ENCODE measurements around the gene PACS2. TPM values are rescaled to one million over a fixed set of nuclear protein-coding genes. Genes with fewer than 3 reads are reported as not detected.
"Not testable (repeated sequence)": the region's sequence is repeated elsewhere in the genome, so short reads cannot be mapped to it uniquely, and the experiment has no call there.

PACS2 gene
- total RNA-seq, 1 experiment from 2014 or later = 62.0 TPM

DNA sequence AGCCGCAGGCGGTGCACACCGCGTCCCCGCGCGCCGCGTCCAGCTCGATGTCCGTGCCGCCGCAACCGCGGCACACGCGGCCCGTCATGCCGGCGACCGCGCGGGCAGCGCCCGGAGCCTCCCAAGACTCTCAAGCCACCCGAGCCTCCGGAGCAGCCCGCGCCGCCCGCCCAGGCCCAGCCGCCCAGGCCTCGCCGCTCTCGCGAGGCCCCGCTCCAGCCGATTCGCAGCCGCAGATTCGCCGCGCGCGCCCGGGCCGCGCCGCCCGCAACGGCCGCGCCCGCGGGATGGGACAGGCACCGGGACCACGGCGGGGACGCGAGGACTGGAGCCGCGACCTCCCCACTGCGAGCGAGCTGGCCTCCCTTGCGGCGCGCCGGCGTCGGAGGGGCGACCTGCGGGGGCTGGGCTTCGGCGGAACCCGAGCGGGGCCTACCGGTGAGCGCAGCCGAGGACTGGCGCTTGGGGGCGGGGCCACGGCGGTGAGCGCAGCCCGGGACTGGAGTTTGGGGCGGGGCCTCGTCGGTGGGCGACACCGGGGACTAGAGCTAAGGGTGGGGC, 13.9 kb upstream of the PACS2 start, which contains the start of gene BRF1:
TSS of gene BRF1 (minus strand) at position 460 of the 561 bp plus-strand sequence. CDS start at position 88, 372 bp downstream.
- peak within 1 kb of the TSS; percentile 95 for H3K4me2 ChIP-seq (ENCODE audit: low read length)
- H3K4me1 ChIP-seq (ENCODE audit: insufficient read depth, low read length) = no peaks in the 10 kb centered on the region
- H3F3A ChIP-seq (ENCODE audit: low read length, unreplicated experiment) = no peaks in the 10 kb centered on the region
- H3K27ac ChIP-seq (ENCODE audit: low read length) = peak within 1 kb of the TSS; percentile 71
- BruUV-seq (replicated peaks) = no TSS peak
- ChIA-PET CTCF (interaction anchor here (0.9 kb wide), 2 partner anchors 51 to 209 kb away, joined by 4 to 8 read pairs; no protein-coding TSS in a partner anchor), POLR2A (ENCODE audit: unreplicated experiment) (interaction anchor here (0.6 kb wide), 2 partner anchors 14 to 167 kb away, joined by 4 to 9 read pairs; partner anchors contain the start of gene PACS2)
- peaks cover 48% of the 10 kb centered on the region for H3K79me2 ChIP-seq (ENCODE audit: low read length)
- H4K20me1 ChIP-seq (ENCODE audit: low read length) = peaks cover 9% of the 10 kb centered on the region; the same call in 1 of the 2 replicates
- no peaks in the 10 kb centered on the region for H3K9me2 ChIP-seq (replicated peaks; ENCODE audit: low read length)
- DNase-seq = peak; percentile 84
- H3K9me3 ChIP-seq (ENCODE audit: low read length) = no peaks in the 10 kb centered on the region
- TF ChIP-seq EZH2 (IDR thresholded peaks at IDR 0.05; ENCODE audit: low read length, unreplicated experiment) (no peak), EZH2phosphoT487 (IDR thresholded peaks at IDR 0.05; ENCODE audit: borderline replicate concordance, low read length) (no peak), CTCF (conservative IDR thresholded peaks at IDR 0.05; ENCODE audit: low read depth, low read length) (no peak)
- peak within 1 kb of the TSS; percentile 85 for H3K9ac ChIP-seq (ENCODE audit: low read length)
- no peaks in the 10 kb centered on the region for H3K36me3 ChIP-seq (ENCODE audit: low read depth, low read length)
- peak; percentile 88 for ATAC-seq
- intact Hi-C loops (cut with micrococcal nuclease) = loop anchor here (2.0 kb wide), 1 partner anchor 18 kb away; no protein-coding TSS in a partner anchor
- peak within 1 kb of the TSS; percentile 92 for H3K4me3 ChIP-seq (ENCODE audit: low read length)
- no peaks in the 10 kb centered on the region for H3K27me3 ChIP-seq (ENCODE audit: low read length)
- H2AFZ ChIP-seq (ENCODE audit: low read length) = peak within 1 kb of the TSS; percentile 90

- peak; percentile 78 for ATAC-seq
- DNase-seq = peak; percentile 95
- BruUV-seq (replicated peaks) = no TSS peak
- CTCF ChIA-PET = interaction anchor here (0.9 kb wide), 2 partner anchors 50 to 209 kb away, joined by 4 to 8 read pairs; no protein-coding TSS in a partner anchor
- Histone ChIP-seq H3K27me3 (ENCODE audit: low read length) (no peaks in the 10 kb centered on the region), H3K4me2 (ENCODE audit: low read length) (peak overlapping the region; percentile 95), H3K9me2 (replicated peaks; ENCODE audit: low read length) (no peaks in the 10 kb centered on the region), H3K4me1 (ENCODE audit: insufficient read depth, low read length) (no peaks in the 10 kb centered on the region), H3F3A (ENCODE audit: low read length, unreplicated experiment) (no peaks in the 10 kb centered on the region), H4K20me1 (ENCODE audit: low read length) (peaks cover 9% of the 10 kb centered on the region; the same call in 1 of the 2 replicates), H3K4me3 (ENCODE audit: low read length) (peak overlapping the region; percentile 92), H3K9ac (ENCODE audit: low read length) (peak overlapping the region; percentile 85), H3K9me3 (ENCODE audit: low read length) (no peaks in the 10 kb centered on the region), H3K36me3 (ENCODE audit: low read depth, low read length) (no peaks in the 10 kb centered on the region), H3K27ac (ENCODE audit: low read length) (peak overlapping the region; percentile 71), H2AFZ (ENCODE audit: low read length) (peak overlapping the region; percentile 90), H3K79me2 (ENCODE audit: low read length) (peaks cover 41% of the 10 kb centered on the region)
- intact Hi-C loops (cut with micrococcal nuclease) = loop anchor here (2.0 kb wide), 1 partner anchor 17 kb away; no protein-coding TSS in a partner anchor
- no peak for TF ChIP-seq EZH2phosphoT487 (IDR thresholded peaks at IDR 0.05; ENCODE audit: borderline replicate concordance, low read length)
- POLR2A ChIA-PET (ENCODE audit: unreplicated experiment) = interaction anchor here (0.6 to 0.7 kb wide), 4 partner anchors 13 to 214 kb away, joined by 3 to 9 read pairs (median 4); partner anchors contain the start of gene PACS2
These were observed 13.2 kb upstream of the PACS2 start for GRCh38 chr14:105301103-105301914.

DNA sequence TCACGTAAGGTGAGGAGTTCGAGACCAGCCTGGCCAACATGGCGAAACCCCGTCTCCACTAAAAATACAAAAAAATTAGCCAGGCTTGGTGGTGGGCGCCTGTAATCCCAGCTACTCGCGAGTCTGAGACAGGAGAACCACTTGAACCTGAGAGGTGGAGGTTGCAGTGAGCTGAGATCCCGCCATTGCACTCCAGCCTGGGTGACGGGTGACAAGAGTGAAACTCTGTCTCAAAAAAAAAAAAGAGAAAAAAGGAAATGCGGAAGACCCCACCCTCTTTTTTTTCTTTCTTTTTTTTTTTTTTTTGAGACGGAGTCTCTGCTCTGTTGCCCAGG, 12.7 kb upstream of the PACS2 start:
- H3K9me2 ChIP-seq (replicated peaks; ENCODE audit: low read length); H3F3A ChIP-seq (ENCODE audit: low read length, unreplicated experiment); H3K4me1 ChIP-seq (ENCODE audit: insufficient read depth, low read length); POLR2A ChIA-PET (ENCODE audit: unreplicated experiment); H3K9ac ChIP-seq (ENCODE audit: low read length); H3K27me3 ChIP-seq (ENCODE audit: low read length); DNase-seq; ATAC-seq; H4K20me1 ChIP-seq (ENCODE audit: low read length); H3K27ac ChIP-seq (ENCODE audit: low read length); H3K9me3 ChIP-seq (ENCODE audit: low read length); CTCF ChIA-PET; BruUV-seq (replicated peaks); H3K36me3 ChIP-seq (ENCODE audit: low read depth, low read length): not testable (repeated sequence)
- intact Hi-C loops (cut with micrococcal nuclease) = loop anchor here (2.0 kb wide), 1 partner anchor 17 kb away; no protein-coding TSS in a partner anchor
- Histone ChIP-seq H3K4me3 (ENCODE audit: low read length) (peak overlapping the region; percentile 92), H2AFZ (ENCODE audit: low read length) (peak overlapping the region; percentile 66; the same call in 1 of the 2 replicates), H3K4me2 (ENCODE audit: low read length) (peak overlapping the region; percentile 95), H3K79me2 (ENCODE audit: low read length) (peaks cover 35% of the 10 kb centered on the region)
